K562 (cell line): ENCODE measurements around the gene CPZ. TPM values are rescaled to one million over a fixed set of nuclear protein-coding genes. Genes with fewer than 3 reads are reported as not detected.
A peak's percentile ranks its signal among the peaks of the same experiment; 100 is the strongest.

Source experiments
- ATAC-seq: fragments of 200-7000 bp; cut with Tn5 transposase; 3 replicates; pipeline ENCODE4 v1.9.1; 2020; ENCODE audit warnings: moderate library complexity
- BruUV-seq: library from RNA; stranded (reverse); fragments of 400-500 nt; replicated peaks from 2 replicates; lab custom pipeline; 2021; lab: Mats Ljungman, UMichigan
- CTCF ChIA-PET: fragments of 300-600 bp; formaldehyde crosslinking; extraction: SDS; loops from one replicate; lab custom pipeline; 2021; ENCODE audit warnings: low intra/inter-chr PET ratio; lab: Yijun Ruan, JAX
- POLR2A ChIA-PET: fragments of 300-600, 350-650 bp; sonication (Branson Sonifier 250); formaldehyde crosslinking; extraction: SDS; loops from one replicate; lab custom pipeline; 2021; ENCODE audit warnings: antibody characterized with exemption, inconsistent platforms; lab: Yijun Ruan, JAX
- DNase-seq, 4 experiments: peaks; one replicate each; pipeline versions ENCODE4 v3.0.0 to v3.0.0-alpha.2; 2011 to 2018; ENCODE audit warnings: low spot score in 3 of 4, mixed read lengths in 3 of 4; ENCODE audit errors: extremely low read depth in 1 of 4
- FAIRE-seq: peaks from 2 replicates; lab custom pipeline; 2011; peaks lifted over from hg19 to GRCh38; lab: Jason Lieb, UNC
- H2AFZ ChIP-seq: 2 replicates; pipeline ENCODE4 v1.6.0; 2011; ENCODE audit warnings: low read depth, low read length, control low read depth, inconsistent platforms
- H3K27ac ChIP-seq: fragments of 200-600 bp; 3 replicates; pipeline ENCODE4 v1.8.0; 2011; ENCODE audit warnings: low read depth, mild to moderate bottlenecking, control low read depth, inconsistent platforms, low read length, moderate library complexity, mixed read lengths; ENCODE audit errors: extremely low read depth
- H3K27me3 ChIP-seq, 2 experiments: fragments of 300-600 bp in 1 of 2; 2 replicates in 1 of 2; 3 replicates in 1 of 2; pipeline versions ENCODE4 v1.6.0 to v1.8.0; 2011; ENCODE audit warnings: inconsistent platforms in 2 of 2, low read length in 2 of 2, mild to moderate bottlenecking in 1 of 2, mixed read lengths in 1 of 2, moderate library complexity in 1 of 2; ENCODE audit not compliant: control insufficient read depth in 2 of 2, insufficient read depth in 2 of 2
- H3K36me3 ChIP-seq: fragments of 300-600 bp; 3 replicates; pipeline ENCODE4 v1.8.0; 2011; ENCODE audit warnings: mild to moderate bottlenecking, low read length, inconsistent platforms; ENCODE audit not compliant: control insufficient read depth, insufficient read depth
- H3K4me1 ChIP-seq, 2 experiments: fragments of 200-600 bp in 1 of 2; replicated peaks in 1 of 2; 2 replicates in 1 of 2; 3 replicates in 1 of 2; pipeline versions ENCODE4 v1.5.1 to v1.8.0; 2011; ENCODE audit warnings: inconsistent platforms in 2 of 2, low read length in 2 of 2, mild to moderate bottlenecking in 1 of 2, mixed read lengths in 1 of 2, moderate library complexity in 1 of 2; ENCODE audit not compliant: control insufficient read depth in 2 of 2, insufficient read depth in 2 of 2
- H3K4me2 ChIP-seq: 2 replicates; pipeline ENCODE4 v1.6.1; 2011; ENCODE audit warnings: low read length, control low read depth, inconsistent platforms, mixed read lengths; ENCODE audit not compliant: insufficient read depth
- H3K4me3 ChIP-seq: fragments of 200-600 bp; sonication (generic), shearing (Covaris generic); 2 replicates; pipeline ENCODE4 v1.5.1; 2016; ENCODE audit warnings: control low read depth, inconsistent platforms
- H3K79me2 ChIP-seq: fragments of 200-600 bp; 3 replicates; pipeline ENCODE4 v1.8.0; 2011; ENCODE audit warnings: low read length, inconsistent platforms; ENCODE audit not compliant: control insufficient read depth, insufficient read depth
- H3K9ac ChIP-seq, 2 experiments: 2 replicates each; pipeline versions ENCODE4 v1.6.0 to v1.6.1; 2011; ENCODE audit warnings: low read depth in 2 of 2, low read length in 2 of 2, control low read depth in 1 of 2, inconsistent platforms in 1 of 2, mild to moderate bottlenecking in 1 of 2, mixed read lengths in 1 of 2; ENCODE audit not compliant: insufficient read depth in 1 of 2
- H3K9me1 ChIP-seq: one replicate; pipeline ENCODE4 v1.6.0; 2011; ENCODE audit warnings: inconsistent platforms, mild to moderate bottlenecking, low read length, moderate library complexity; ENCODE audit not compliant: control insufficient read depth, insufficient read depth
- H3K9me3 ChIP-seq: replicated peaks from 2 replicates; pipeline ENCODE4 v1.5.1; 2011; ENCODE audit warnings: low read depth, low read length, inconsistent platforms; ENCODE audit not compliant: control insufficient read depth, insufficient read depth
- H4K20me1 ChIP-seq: replicated peaks from 2 replicates; pipeline ENCODE4 v1.6.1; 2011; ENCODE audit warnings: low read length, inconsistent platforms, mixed read lengths; ENCODE audit not compliant: control insufficient read depth, insufficient read depth
- CAMTA2 ChIP-seq: fragments of 250-450 bp; sonication (Bioruptor Pico); conservative IDR thresholded peaks from 2 replicates; pipeline ENCODE4 v1.5.1; 2022
- DACH1 ChIP-seq: fragments of 450-650 bp; IDR thresholded peaks from 2 replicates; pipeline ENCODE4 v1.6.1; 2018; ENCODE audit not compliant: partially characterized antibody
- HLTF ChIP-seq: fragments of 450-650 bp; IDR thresholded peaks from 2 replicates; pipeline ENCODE4 v1.6.1; 2016
- KLF1 ChIP-seq: fragments of 450-650 bp; IDR thresholded peaks from 2 replicates; pipeline ENCODE4 v1.6.1; 2016; ENCODE audit warnings: missing genetic modification characterization, missing compliant biosample characterization
- PHB ChIP-seq: fragments of 250-450 bp; sonication (Bioruptor Pico); IDR thresholded peaks from 2 replicates; pipeline ENCODE4 v1.5.0; 2021
- SMARCE1 ChIP-seq: fragments of 450-650 bp; IDR thresholded peaks from 2 replicates; pipeline ENCODE4 v1.7.1; 2016; ENCODE audit warnings: mild to moderate bottlenecking
- SNAPC5 ChIP-seq: fragments of 250-450 bp; sonication (Bioruptor Pico); IDR thresholded peaks from 2 replicates; pipeline ENCODE4 v1.8.0; 2021; ENCODE audit warnings: moderate library complexity, mild to moderate bottlenecking, inconsistent platforms
- SOX6 ChIP-seq: fragments of 450-650 bp; IDR thresholded peaks from 2 replicates; pipeline ENCODE4 v1.6.1; 2014; ENCODE audit warnings: mild to moderate bottlenecking
- THAP7 ChIP-seq: fragments of 250-450 bp; sonication (Bioruptor Pico); IDR thresholded peaks from 2 replicates; pipeline ENCODE4 v1.5.0; 2021
- ZMIZ1 ChIP-seq, 2 experiments: fragments of 150-350 bp in 1 of 2; IDR thresholded peaks; 2 replicates each; pipeline ENCODE4 v1.6.1; 2012 to 2016; ENCODE audit warnings: low read depth in 2 of 2, low read length in 2 of 2, mild to moderate bottlenecking in 1 of 2, moderate library complexity in 1 of 2
- ZNF583 ChIP-seq: fragments of 250-450 bp; sonication (Bioruptor Pico); IDR thresholded peaks from 2 replicates; pipeline ENCODE4 v1.4.0; 2020
- ZNF740 ChIP-seq, 3 experiments: fragments of 200-800 bp in 1 of 3; sonication (Bioruptor generic) in 1 of 3; sonication (generic) in 1 of 3; formaldehyde crosslinking in 1 of 3; IDR thresholded peaks; 2 replicates each; pipeline versions ENCODE4 v1.6.1 to v1.8.0; 2016 to 2022; ENCODE audit warnings: mild to moderate bottlenecking in 2 of 3, missing compliant biosample characterization in 2 of 3, missing genetic modification characterization in 2 of 3, missing genetic modification reagents in 1 of 3
- WGBS: fragments of 100-300 bp; shearing (Covaris generic); methylation state at CpG from one replicate; pipeline ENCODE4 v1.1.6; 2016; ENCODE audit warnings: low coverage, mixed read lengths; ENCODE audit not compliant: insufficient coverage; ENCODE audit errors: missing lambda C conversion rate; 5-methylcytosine and 5-hydroxymethylcytosine counted together
- in situ Hi-C: fragments of 300-500 bp; cut with MboI; formaldehyde crosslinking; loops from 4 replicates; pipeline ENCODE4 v1.15.0; 2018; ENCODE audit warnings: inconsistent platforms, mixed read lengths
- intact Hi-C: fragments of 100-400 bp; cut with micrococcal nuclease; formaldehyde crosslinking; loops from 2 replicates; pipeline ENCODE4 v1.14.2; 2022
- polyA plus RNA-seq, 8 experiments: library from polyadenylated mRNA; depleted of rRNA in 4 of 8; stranded (reverse) in 5 of 8; unstranded in 3 of 8; fragments of >200 nt; fragmentation: Nextera tagmentation in 2 of 8; fragmentation: Illumina TruSeq in 1 of 8; extraction: Ambion mirVana in 2 of 8; extraction: Trizol in 1 of 8; gene quantifications; 2 replicates each; pipeline versions ENCODE4 v1.2.1 to v1.2.3, GENCODE V29; 2011 to 2014; ENCODE audit warnings: inconsistent platforms in 1 of 8, missing spikeins in 1 of 8
- total RNA-seq, 7 experiments: library from RNA; depleted of rRNA in 6 of 7; stranded (reverse); fragments of >200 nt in 6 of 7; fragmentation: Illumina TruSeq in 2 of 7; extraction: Trizol in 2 of 7; gene quantifications; 2 replicates each; pipeline versions ENCODE4 v1.2.1 to v1.2.3, GENCODE V29; 2011 to 2021; ENCODE audit warnings: low replicate concordance in 1 of 7
- TF ChIP-seq, protein P1 (sequence below): sonication (generic); formaldehyde crosslinking; IDR thresholded peaks from 2 replicates; pipeline ENCODE4 v1.8.0; 2022; ENCODE audit warnings: mild to moderate bottlenecking, missing genetic modification reagents
- TF ChIP-seq, protein P2 (sequence below): sonication (generic); formaldehyde crosslinking; IDR thresholded peaks from 2 replicates; pipeline ENCODE4 v1.8.0; 2022; ENCODE audit warnings: missing genetic modification reagents, mild to moderate bottlenecking, borderline replicate concordance

CPZ gene
- total and polyA plus RNA-seq, 9 of the 15 experiments (the other 6 are each of a cell fraction or from before 2014, with no cell fraction given) = 0.06 to 2.2 (median 1.2) TPM; not detected in 1

- in situ Hi-C loops = no loop called here
- CTCF ChIA-PET = interaction anchor here (0.8 kb wide), 1 partner anchor 80 kb away, joined by 3 read pairs; no protein-coding TSS in a partner anchor
- TF ChIP-seq ZNF740 (CRISPR knock-in tag; IDR thresholded peaks at IDR 0.05) (peak; percentile 73), ZNF740 (tag; IDR thresholded peaks at IDR 0.05) (no peak), KLF1 (no peak), HLTF (no peak), ZNF583 (CRISPR knock-in tag) (no peak), SMARCE1 (no peak), DACH1 (no peak), SOX6 (no peak), ZMIZ1 (IDR thresholded peaks at IDR 0.05; ENCODE audit: low read depth in 2 of 2, low read length in 2 of 2) (no peak), CAMTA2 (no peak), SNAPC5 (no peak), THAP7 (CRISPR knock-in tag) (no peak), PHB (CRISPR knock-in tag) (no peak)
- TF ChIP-seq, protein P1, sequence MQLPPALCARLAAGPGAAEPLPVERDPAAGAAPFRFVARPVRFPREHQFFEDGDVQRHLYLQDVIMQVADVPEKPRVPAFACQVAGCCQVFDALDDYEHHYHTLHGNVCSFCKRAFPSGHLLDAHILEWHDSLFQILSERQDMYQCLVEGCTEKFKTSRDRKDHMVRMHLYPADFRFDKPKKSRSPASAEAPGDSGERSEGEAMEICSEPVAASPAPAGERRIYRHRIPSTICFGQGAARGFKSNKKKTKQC (CRISPR knock-in tag) = no peak
- TF ChIP-seq, protein P2, sequence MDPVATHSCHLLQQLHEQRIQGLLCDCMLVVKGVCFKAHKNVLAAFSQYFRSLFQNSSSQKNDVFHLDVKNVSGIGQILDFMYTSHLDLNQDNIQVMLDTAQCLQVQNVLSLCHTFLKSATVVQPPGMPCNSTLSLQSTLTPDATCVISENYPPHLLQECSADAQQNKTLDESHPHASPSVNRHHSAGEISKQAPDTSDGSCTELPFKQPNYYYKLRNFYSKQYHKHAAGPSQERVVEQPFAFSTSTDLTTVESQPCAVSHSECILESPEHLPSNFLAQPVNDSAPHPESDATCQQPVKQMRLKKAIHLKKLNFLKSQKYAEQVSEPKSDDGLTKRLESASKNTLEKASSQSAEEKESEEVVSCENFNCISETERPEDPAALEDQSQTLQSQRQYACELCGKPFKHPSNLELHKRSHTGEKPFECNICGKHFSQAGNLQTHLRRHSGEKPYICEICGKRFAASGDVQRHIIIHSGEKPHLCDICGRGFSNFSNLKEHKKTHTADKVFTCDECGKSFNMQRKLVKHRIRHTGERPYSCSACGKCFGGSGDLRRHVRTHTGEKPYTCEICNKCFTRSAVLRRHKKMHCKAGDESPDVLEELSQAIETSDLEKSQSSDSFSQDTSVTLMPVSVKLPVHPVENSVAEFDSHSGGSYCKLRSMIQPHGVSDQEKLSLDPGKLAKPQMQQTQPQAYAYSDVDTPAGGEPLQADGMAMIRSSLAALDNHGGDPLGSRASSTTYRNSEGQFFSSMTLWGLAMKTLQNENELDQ (CRISPR knock-in tag) = no peak
These were observed 43.7 kb upstream of the CPZ start for GRCh38 chr4:8548731-8549351.

More at GRCh38 chr4:8548731-8549351, 43.7 kb upstream of the CPZ start:
- Histone ChIP-seq H3K4me1 (peaks cover 38 to 39% of the 10 kb centered on the region in 2 experiments), H3K9ac (peak overlapping the region; percentile 37 to 88; a peak in 3 of 4 replicates), H3K9me3 (no peaks in the 10 kb centered on the region), H3K4me2 (peak overlapping the region; percentile 58), H3K27me3 (no peaks in the 10 kb centered on the region), H3K27ac (peak overlapping the region; percentile 49; the same call in 2 of the 3 replicates), H4K20me1 (no peaks in the 10 kb centered on the region), H3K79me2 (no peaks in the 10 kb centered on the region), H3K36me3 (no peaks in the 10 kb centered on the region), H3K9me1 (no peaks in the 10 kb centered on the region), H3K4me3 (no peak overlapping the region), H2AFZ (peak overlapping the region; percentile 88)
- POLR2A ChIA-PET = interaction anchor here (0.5 to 1.1 kb wide), 4 partner anchors 28 to 541 kb away, joined by 3 to 4 read pairs (median 3); no protein-coding TSS in a partner anchor
- intact Hi-C loops = no loop called here
- no peak for FAIRE-seq
- 69% methylated on average over 12 of the region's 14 CpGs for WGBS
- BruUV-seq = no TSS peak
- no peak; the same call in 2 of the 3 replicates for ATAC-seq
- DNase-seq = no peak
